Astrocyte (in vitro differentiated cells and primary cell): ENCODE data around the gene FNDC11.

Experiments used
- CTCF ChIP-seq: IDR thresholded peaks from 2 replicates; pipeline ENCODE4 v1.5.1; 2011; ENCODE audit warnings: low read depth, mild to moderate bottlenecking, inconsistent platforms, low read length, moderate library complexity; ENCODE audit not compliant: insufficient read depth
- EZH2 ChIP-seq: IDR thresholded peaks from 2 replicates; pipeline ENCODE4 v1.6.1; 2012; ENCODE audit warnings: mild to moderate bottlenecking, low read length, inconsistent platforms; ENCODE audit not compliant: insufficient read depth

GRCh38 chr20:63545814-63546213 lies 8.1 kb upstream of the FNDC11 start:
- TF ChIP-seq EZH2, result no peak
- TF ChIP-seq CTCF, result no peak
